Vagina (tissue), 2 donors: Measurements from ENCODE around the gene MAT2B. TPM values are rescaled to one million over a fixed set of nuclear protein-coding genes. Genes with fewer than 3 reads are reported as not detected.

Experiments used
- DNase-seq, 2 donors: peaks; one replicate each; pipeline ENCODE4 v3.0.0-alpha.2; 2017; ENCODE audit errors: extremely low spot score in 2 of 2
- H3K27ac ChIP-seq: fragments of 200-600 bp; sonication (generic); one replicate; pipeline ENCODE4 v1.5.1; 2019
- H3K27me3 ChIP-seq: fragments of 200-600 bp; sonication (generic); one replicate; pipeline ENCODE4 v1.5.1; 2019
- H3K36me3 ChIP-seq, 2 donors: fragments of 200-600 bp; sonication (generic); one replicate each; pipeline ENCODE4 v1.5.1; 2017 to 2019
- H3K4me1 ChIP-seq: fragments of 200-600 bp; sonication (generic); one replicate; pipeline ENCODE4 v1.5.1; 2019
- H3K4me3 ChIP-seq, 2 donors: fragments of 200-600 bp; sonication (generic); 1 replicate in 1 of 2; 2 replicates in 1 of 2; pipeline ENCODE4 v1.5.1; 2016 to 2019
- H3K9me3 ChIP-seq: fragments of 200-600 bp; sonication (generic); one replicate; pipeline ENCODE4 v1.5.1; 2019
- CTCF ChIP-seq, 3 experiments: fragments of 450-650 bp in 2 of 3; fragments of 200-600 bp in 1 of 3; sonication (generic) in 1 of 3; IDR thresholded peaks; one replicate each; pipeline ENCODE4 v1.5.1; 2017 to 2019; ENCODE audit warnings: antibody characterized with exemption in 3 of 3, mild to moderate bottlenecking in 2 of 3, moderate library complexity in 2 of 3
- POLR2A ChIP-seq, 2 donors: fragments of 450-650 bp; IDR thresholded peaks; one replicate each; pipeline ENCODE4 v1.6.1; 2017; ENCODE audit warnings: antibody characterized with exemption in 2 of 2, mild to moderate bottlenecking in 2 of 2, moderate library complexity in 2 of 2
- POLR2AphosphoS5 ChIP-seq, 2 donors: sonication (generic); formaldehyde crosslinking; IDR thresholded peaks; one replicate each; pipeline ENCODE4 v1.9.0; 2017; ENCODE audit warnings: antibody characterized with exemption in 2 of 2, mild to moderate bottlenecking in 2 of 2, low read depth in 1 of 2; ENCODE audit not compliant: insufficient read depth in 1 of 2
- intact Hi-C: fragments of 100-400 bp; cut with DNase I; formaldehyde crosslinking; loops from one replicate; pipeline ENCODE4 v1.15.1; 2023
- total RNA-seq: library from RNA; depleted of rRNA; stranded (reverse); fragments of >200 nt; gene quantifications from one replicate; pipeline ENCODE4 v1.2.3, GENCODE V29; 2016

MAT2B gene
- total RNA-seq, 1 donor from 2014 or later, result 38.3 TPM

GRCh38 chr5:163529698-163530097 is 24.3 kb downstream of the MAT2B start:
- intact Hi-C loops, result no loop called here
- H3K9me3 ChIP-seq, result no peaks in the 10 kb centered on the region
- H3K4me3 ChIP-seq, result no peak overlapping the region
- no peak overlapping the region for H3K27ac ChIP-seq
- no peak for TF ChIP-seq CTCF (IDR thresholded peaks at IDR 0.05)
- no peak for TF ChIP-seq POLR2AphosphoS5 (IDR thresholded peaks at IDR 0.05; ENCODE audit: insufficient read depth in 1 of 2, low read depth in 1 of 2)
- TF ChIP-seq POLR2A (IDR thresholded peaks at IDR 0.05), result no peak
- no peak for DNase-seq
- H3K4me1 ChIP-seq, result no peaks in the 10 kb centered on the region
- no peaks in the 10 kb centered on the region for H3K27me3 ChIP-seq
- no peaks in the 10 kb centered on the region for H3K36me3 ChIP-seq

GRCh38 chr5:163531272-163531671 is 25.9 kb downstream of the MAT2B start:
- intact Hi-C loops, result no loop called here
- no peak for DNase-seq
- no peak for TF ChIP-seq CTCF (IDR thresholded peaks at IDR 0.05)
- no peak for TF ChIP-seq POLR2AphosphoS5 (IDR thresholded peaks at IDR 0.05; ENCODE audit: insufficient read depth in 1 of 2, low read depth in 1 of 2)
- no peaks in the 10 kb centered on the region for H3K27me3 ChIP-seq
- no peak overlapping the region for H3K27ac ChIP-seq
- no peaks in the 10 kb centered on the region for H3K4me1 ChIP-seq
- H3K4me3 ChIP-seq, result no peak overlapping the region
- no peaks in the 10 kb centered on the region for H3K9me3 ChIP-seq
- no peaks in the 10 kb centered on the region for H3K36me3 ChIP-seq

- no peak overlapping the region for H3K27ac ChIP-seq
- no peaks in the 10 kb centered on the region for H3K36me3 ChIP-seq
- no peak overlapping the region for H3K4me3 ChIP-seq
- no peaks in the 10 kb centered on the region for H3K4me1 ChIP-seq
- intact Hi-C loops, result no loop called here
- no peaks in the 10 kb centered on the region for H3K27me3 ChIP-seq
- no peak for DNase-seq
- TF ChIP-seq POLR2A (IDR thresholded peaks at IDR 0.05) (no peak), POLR2AphosphoS5 (IDR thresholded peaks at IDR 0.05; ENCODE audit: insufficient read depth in 1 of 2, low read depth in 1 of 2) (no peak), CTCF (IDR thresholded peaks at IDR 0.05) (no peak)
- no peaks in the 10 kb centered on the region for H3K9me3 ChIP-seq
Observed at GRCh38 chr5:163532171-163533084, 27.0 kb downstream of the MAT2B start.

GRCh38 chr5:163533223-163533622 is 27.8 kb downstream of the MAT2B start:
- Histone ChIP-seq H3K4me1 (no peaks in the 10 kb centered on the region), H3K9me3 (no peaks in the 10 kb centered on the region), H3K36me3 (no peaks in the 10 kb centered on the region), H3K4me3 (no peak overlapping the region), H3K27ac (no peak overlapping the region), H3K27me3 (no peaks in the 10 kb centered on the region)
- no peak for TF ChIP-seq CTCF (IDR thresholded peaks at IDR 0.05)
- TF ChIP-seq POLR2AphosphoS5 (IDR thresholded peaks at IDR 0.05; ENCODE audit: insufficient read depth in 1 of 2, low read depth in 1 of 2), result no peak
- intact Hi-C loops, result no loop called here
- DNase-seq, result no peak

- Histone ChIP-seq H3K36me3 (no peaks in the 10 kb centered on the region), H3K4me1 (no peaks in the 10 kb centered on the region), H3K27ac (no peak overlapping the region), H3K9me3 (no peaks in the 10 kb centered on the region), H3K27me3 (no peaks in the 10 kb centered on the region), H3K4me3 (no peak overlapping the region)
- intact Hi-C loops, result no loop called here
- DNase-seq, result no peak
- TF ChIP-seq POLR2A (IDR thresholded peaks at IDR 0.05) (no peak), POLR2AphosphoS5 (IDR thresholded peaks at IDR 0.05; ENCODE audit: insufficient read depth in 1 of 2, low read depth in 1 of 2) (no peak), CTCF (IDR thresholded peaks at IDR 0.05) (no peak)
Observed at GRCh38 chr5:163534492-163535094, 29.2 kb downstream of the MAT2B start.
